Heart left ventricle (tissue), 16 donors: Measurements from ENCODE around the gene PEAK3. TPM values are rescaled to one million over a fixed set of nuclear protein-coding genes. Genes with fewer than 3 reads are reported as not detected.

Source experiments
- ATAC-seq, 4 donors: fragments of 200-7000 bp; cut with Tn5 transposase; one replicate each; pipeline ENCODE4 v1.9.1; 2020 to 2022; ENCODE audit warnings: moderate library complexity in 4 of 4, mild to moderate bottlenecking in 3 of 4, moderate number of reproducible peaks in 1 of 4
- DNase-seq, 5 donors: peaks; one replicate each; pipeline ENCODE4 v3.0.0-alpha.2; 2020
- H3K27ac ChIP-seq, 12 donors: fragments of 200-600 bp; sonication (generic) in 4 of 12; one replicate each; pipeline versions ENCODE4 v1.5.0 to v1.8.0; 2016 to 2022; ENCODE audit warnings: mild to moderate bottlenecking in 2 of 12
- H3K27me3 ChIP-seq, 9 donors: fragments of 200-600 bp; sonication (generic) in 2 of 9; one replicate each; pipeline versions ENCODE4 v1.5.1 to v1.8.0; 2016 to 2022; ENCODE audit warnings: mild to moderate bottlenecking in 3 of 9
- H3K36me3 ChIP-seq, 9 donors: fragments of 200-600 bp; sonication (generic) in 2 of 9; one replicate each; pipeline versions ENCODE4 v1.5.0 to v1.8.0; 2018 to 2022; ENCODE audit warnings: mild to moderate bottlenecking in 2 of 9
- H3K4me1 ChIP-seq, 12 donors: fragments of 200-600 bp; sonication (generic) in 4 of 12; one replicate each; pipeline versions ENCODE4 v1.5.0 to v1.8.0; 2016 to 2022; ENCODE audit warnings: mild to moderate bottlenecking in 3 of 12
- H3K4me3 ChIP-seq, 12 donors: fragments of 200-600 bp; sonication (generic) in 4 of 12; one replicate each; pipeline versions ENCODE4 v1.5.0 to v1.8.0; 2017 to 2022; ENCODE audit warnings: mild to moderate bottlenecking in 9 of 12, moderate library complexity in 4 of 12
- H3K9me3 ChIP-seq, 12 donors: fragments of 200-600 bp; sonication (generic) in 4 of 12; one replicate each; pipeline versions ENCODE4 v1.5.0 to v1.8.0; 2016 to 2022; ENCODE audit warnings: mild to moderate bottlenecking in 1 of 12
- POLR2A ChIP-seq, 2 donors: fragments of 450-650 bp; IDR thresholded peaks; one replicate each; pipeline ENCODE4 v1.6.1; 2017; ENCODE audit warnings: antibody characterized with exemption in 2 of 2, mild to moderate bottlenecking in 2 of 2, moderate library complexity in 2 of 2
- WGBS, 4 donors: extraction: QIAGEN DNeasy Blood & Tissue Kit in 2 of 4; methylation state at CpG; one replicate each; pipeline versions ENCODE4 v1.1.5 to v1.1.7; 2013 to 2018; 5-methylcytosine and 5-hydroxymethylcytosine counted together
- intact Hi-C, 10 donors: fragments of 100-400 bp; cut with DNase I; formaldehyde crosslinking; loops; one replicate each; pipeline versions ENCODE4 v1.11.1 to v1.14.2; 2022
- polyA plus RNA-seq, 2 donors: library from polyadenylated mRNA; stranded (reverse); fragments of 200-250 nt; gene quantifications; one replicate each; pipeline ENCODE4 v1.2.3, GENCODE V29; 2013
- total RNA-seq, 9 donors: library from RNA; depleted of rRNA in 2 of 9; stranded (reverse); fragments of >200 nt in 2 of 9; fragmentation: NEBNext Ultra II Directional in 3 of 9; extraction: Animal tissue kit (Norgen Biotek cat#: 25700) in 3 of 9; gene quantifications; one replicate each; pipeline versions ENCODE4 v1.1.0 to v1.2.4, GENCODE V29; 2016 to 2023
- TF ChIP-seq, protein P1 (sequence below), 12 donors: fragments of 200-600 bp; sonication (generic) in 4 of 12; IDR thresholded peaks; one replicate each; pipeline versions ENCODE4 v1.5.0 to v1.8.0; 2018 to 2022; ENCODE audit warnings: antibody characterized with exemption in 12 of 12, mild to moderate bottlenecking in 5 of 12
- donor health status: ischemic (EF 13 %, LVEDD 7.1; RV severe dilation, severe dysfunction).
- donor health status: healthy with polysubstance abuse.
- donor health status: DM: no; HTN: yes; CAD: no.
- donor health status: DM: no; HTN: no; CAD: no.
- donor health status: ischemic (EF 25% LVEDD 6.9; RV normal size, moderate dysfunction).
- donor health status: ischemic (EF 25% LVEDD 5.7; RV mildly dilated, moderate dysfunction).
- donor health status: healthy.
- donor health status: DM: yes; HTN: yes; CAD: no.
- donor health status: ischemic (EF 35%, LVEDD 5.7; RV mildly dilated, moderate dysfunction).
- donor health status: nonischemic (EF 11% LVEDD 7.7; RV severe dilation, severe dysfunction).
- donor health status: DM: yes; HTN: yes; CAD: no.
- donor health status: PGD.
- donor health status: ischemic (EF 29% LVEDD 5.4; RV normal size, mild dysfunction).
- donor health status: nonischemic (EF 23%, LVEDD 6.1; RV moderate dilation, normal function).

The PEAK3 gene
- total and polyA plus RNA-seq, 11 donors: 0.11 to 1.6 (median 0.27) TPM

DNA sequence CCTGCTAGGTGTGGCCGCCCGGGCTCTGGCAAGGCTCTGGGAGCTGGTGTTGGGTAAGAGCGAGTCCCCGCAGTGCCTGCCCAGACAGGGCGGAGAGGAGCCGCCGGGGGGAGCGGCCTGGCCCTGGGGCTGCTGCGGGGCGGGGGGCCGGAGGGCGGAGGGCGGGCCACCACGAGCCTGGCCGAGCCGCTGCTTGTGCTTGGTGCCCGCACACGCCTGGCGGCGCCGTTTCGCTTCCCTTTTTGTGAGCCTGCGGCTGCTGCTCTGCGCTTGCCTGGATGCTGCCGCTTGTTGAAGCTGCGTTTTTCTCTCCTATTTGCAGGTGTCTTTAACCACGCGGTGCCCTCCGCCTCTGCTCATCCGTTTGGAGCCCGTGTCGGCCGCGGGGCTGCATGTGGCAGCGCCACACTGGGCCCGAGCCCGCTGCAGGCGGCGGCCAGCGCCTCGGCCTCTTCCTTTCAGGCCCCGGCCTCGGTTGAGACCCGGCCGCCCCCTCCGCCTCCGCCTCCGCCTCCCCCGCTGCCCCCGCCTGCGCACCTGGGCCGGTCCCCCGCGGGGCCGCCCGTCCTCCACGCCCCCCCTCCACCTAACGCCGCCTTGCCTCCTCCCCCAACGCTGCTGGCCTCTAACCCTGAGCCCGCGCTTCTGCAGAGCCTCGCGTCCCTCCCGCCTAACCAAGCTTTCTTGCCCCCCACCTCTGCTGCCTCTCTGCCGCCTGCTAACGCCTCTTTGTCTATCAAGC lies 54.4 kb downstream of the PEAK3 start:
- Histone ChIP-seq H3K4me3 (no peak overlapping the region), H3K4me1 (peaks cover 0 to 15% (median 3%) of the 10 kb centered on the region in 12 donors), H3K27ac (no peak overlapping the region), H3K27me3 (no peaks in the 10 kb centered on the region), H3K9me3 (no peaks in the 10 kb centered on the region), H3K36me3 (peaks cover 0 to 88% (median 74%) of the 10 kb centered on the region in 9 donors)
- ATAC-seq (no peak), DNase-seq (no peak)
- intact Hi-C loops: loop anchor here in 1 of 10 donors (5.0 kb wide), 1 partner anchor 35 kb away; no protein-coding TSS in a partner anchor
- WGBS, 4 donors: 92 to 96% (median 93%) methylated on average over 56 to 67 of the region's 67 CpGs
- no peak for TF ChIP-seq POLR2A (IDR thresholded peaks at IDR 0.05)
- TF ChIP-seq, protein P1, sequence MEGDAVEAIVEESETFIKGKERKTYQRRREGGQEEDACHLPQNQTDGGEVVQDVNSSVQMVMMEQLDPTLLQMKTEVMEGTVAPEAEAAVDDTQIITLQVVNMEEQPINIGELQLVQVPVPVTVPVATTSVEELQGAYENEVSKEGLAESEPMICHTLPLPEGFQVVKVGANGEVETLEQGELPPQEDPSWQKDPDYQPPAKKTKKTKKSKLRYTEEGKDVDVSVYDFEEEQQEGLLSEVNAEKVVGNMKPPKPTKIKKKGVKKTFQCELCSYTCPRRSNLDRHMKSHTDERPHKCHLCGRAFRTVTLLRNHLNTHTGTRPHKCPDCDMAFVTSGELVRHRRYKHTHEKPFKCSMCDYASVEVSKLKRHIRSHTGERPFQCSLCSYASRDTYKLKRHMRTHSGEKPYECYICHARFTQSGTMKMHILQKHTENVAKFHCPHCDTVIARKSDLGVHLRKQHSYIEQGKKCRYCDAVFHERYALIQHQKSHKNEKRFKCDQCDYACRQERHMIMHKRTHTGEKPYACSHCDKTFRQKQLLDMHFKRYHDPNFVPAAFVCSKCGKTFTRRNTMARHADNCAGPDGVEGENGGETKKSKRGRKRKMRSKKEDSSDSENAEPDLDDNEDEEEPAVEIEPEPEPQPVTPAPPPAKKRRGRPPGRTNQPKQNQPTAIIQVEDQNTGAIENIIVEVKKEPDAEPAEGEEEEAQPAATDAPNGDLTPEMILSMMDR (IDR thresholded peaks at IDR 0.05): no peak

DNA sequence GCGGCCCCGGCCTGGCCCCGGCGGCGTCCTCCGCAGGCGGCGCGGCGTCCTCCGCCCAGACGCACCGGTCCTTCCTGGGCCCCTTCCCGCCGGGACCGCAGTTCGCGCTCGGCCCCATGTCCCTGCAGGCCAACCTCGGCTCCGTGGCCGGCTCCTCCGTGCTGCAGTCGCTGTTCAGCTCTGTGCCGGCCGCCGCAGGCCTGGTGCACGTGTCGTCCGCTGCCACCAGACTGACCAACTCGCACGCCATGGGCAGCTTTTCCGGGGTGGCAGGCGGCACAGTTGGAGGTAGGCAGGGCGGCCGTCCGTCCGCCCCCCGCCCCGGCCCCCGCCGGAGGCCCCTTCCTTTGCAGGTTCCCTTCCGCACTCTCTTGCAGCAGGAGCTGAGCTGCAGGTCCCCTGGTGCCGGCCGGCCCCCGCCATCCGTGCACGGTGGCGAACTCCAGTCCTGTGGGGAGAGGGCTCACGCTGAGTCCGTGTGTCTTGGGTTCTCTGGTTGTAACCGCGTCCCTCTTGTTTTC lies 55.1 kb downstream of the PEAK3 start:
- H3K4me3 ChIP-seq: no peak overlapping the region
- WGBS, 4 donors: 96 to 97% (median 97%) methylated on average over 31 to 53 of the region's 53 CpGs
- H3K36me3 ChIP-seq: peaks cover 0 to 92% (median 73%) of the 10 kb centered on the region in 9 donors
- no peaks in the 10 kb centered on the region for H3K27me3 ChIP-seq
- H3K27ac ChIP-seq: no peak overlapping the region
- TF ChIP-seq, protein P1 (IDR thresholded peaks at IDR 0.05): no peak
- no peak for TF ChIP-seq POLR2A (IDR thresholded peaks at IDR 0.05)
- ATAC-seq (no peak), DNase-seq (no peak)
- intact Hi-C loops: loop anchor here in 1 of 10 donors (5.0 kb wide), 1 partner anchor 35 kb away; no protein-coding TSS in a partner anchor
- H3K4me1 ChIP-seq: peaks cover 0 to 12% (median 3%) of the 10 kb centered on the region in 12 donors
- H3K9me3 ChIP-seq: no peaks in the 10 kb centered on the region

DNA sequence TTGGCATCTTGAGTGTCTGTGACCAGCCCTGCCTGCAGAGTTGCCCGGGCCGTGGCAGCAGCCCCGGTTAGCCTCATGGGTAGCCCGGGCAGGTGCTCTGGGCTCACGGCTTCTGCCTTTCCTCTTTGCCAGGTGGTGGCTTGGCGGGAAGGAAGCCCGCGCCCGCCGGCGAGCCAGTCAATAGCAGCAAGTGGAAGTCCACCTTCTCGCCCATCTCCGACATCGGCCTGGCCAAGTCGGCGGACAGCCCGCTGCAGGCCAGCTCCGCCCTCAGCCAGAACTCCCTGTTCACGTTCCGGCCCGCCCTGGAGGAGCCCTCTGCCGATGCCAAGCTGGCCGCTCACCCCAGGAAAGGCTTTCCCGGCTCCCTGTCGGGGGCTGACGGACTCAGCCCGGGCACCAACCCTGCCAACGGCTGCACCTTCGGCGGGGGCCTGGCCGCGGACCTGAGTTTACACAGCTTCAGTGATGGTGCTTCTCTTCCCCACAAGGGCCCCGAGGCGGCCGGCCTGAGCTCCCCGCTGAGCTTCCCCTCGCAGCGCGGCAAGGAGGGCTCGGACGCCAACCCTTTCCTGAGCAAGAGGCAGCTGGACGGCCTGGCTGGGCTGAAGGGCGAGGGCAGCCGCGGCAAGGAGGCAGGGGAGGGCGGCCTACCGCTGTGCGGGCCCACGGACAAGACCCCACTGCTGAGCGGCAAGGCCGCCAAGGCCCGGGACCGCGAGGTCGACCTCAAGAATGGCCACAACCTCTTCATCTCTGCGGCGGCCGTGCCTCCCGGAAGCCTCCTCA lies 55.7 kb downstream of the PEAK3 start:
- Histone ChIP-seq H3K9me3 (no peaks in the 10 kb centered on the region), H3K27me3 (no peaks in the 10 kb centered on the region), H3K27ac (no peak overlapping the region), H3K4me1 (peaks cover 0 to 12% (median under 1%) of the 10 kb centered on the region in 12 donors), H3K36me3 (peaks cover 0 to 94% (median 75%) of the 10 kb centered on the region in 9 donors), H3K4me3 (no peak overlapping the region)
- intact Hi-C loops: loop anchor here in 1 of 10 donors (5.0 kb wide), 1 partner anchor 34 kb away; no protein-coding TSS in a partner anchor
- ATAC-seq (no peak), DNase-seq (no peak)
- 92 to 96% (median 94%) methylated on average over 43 to 59 of the region's 59 CpGs for WGBS, 4 donors
- TF ChIP-seq, protein P1 (IDR thresholded peaks at IDR 0.05): no peak
- no peak for TF ChIP-seq POLR2A (IDR thresholded peaks at IDR 0.05)
